ENCODE results near the gene GRIN2A. TPM values are rescaled to one million over a fixed set of nuclear protein-coding genes. Genes with fewer than 3 reads are reported as not detected.

The GRIN2A gene
- total RNA-seq, 1 donor = 3.4 TPM

DNA sequence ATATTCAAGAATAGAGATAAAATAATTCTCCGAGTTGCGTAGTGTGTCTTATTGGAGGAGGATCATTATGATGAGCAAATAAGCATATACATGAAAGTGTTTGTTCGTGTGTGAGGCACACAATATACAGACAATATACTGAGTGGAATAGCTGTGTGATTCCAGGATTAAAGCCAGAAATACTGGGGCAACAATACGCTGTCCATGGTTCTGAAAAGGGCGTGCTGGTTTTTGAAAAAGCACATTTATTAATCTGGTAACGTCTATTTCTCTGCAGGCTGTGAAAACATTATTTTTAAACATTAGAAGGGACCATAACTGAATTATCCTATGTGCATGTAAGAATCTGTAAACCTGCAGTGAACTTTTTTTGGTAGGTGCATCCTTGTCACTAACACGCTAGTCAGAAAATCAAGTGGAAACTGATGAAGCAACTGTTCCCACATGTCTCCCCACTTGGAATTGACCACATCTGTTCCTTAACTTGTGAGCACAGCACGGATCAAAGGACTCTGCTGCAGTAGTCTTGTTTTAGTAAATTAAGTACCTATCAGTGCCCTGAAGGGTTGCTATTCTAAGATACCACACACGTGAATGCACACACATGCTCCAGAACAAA, 346.0 kb downstream of the GRIN2A start:
- H3K4me3 ChIP-seq (ENCODE audit: low read depth, low read length) = no peak overlapping the region
- peak; percentile 74 for DNase-seq (ENCODE audit: low read depth)
- TF ChIP-seq, protein P1, sequence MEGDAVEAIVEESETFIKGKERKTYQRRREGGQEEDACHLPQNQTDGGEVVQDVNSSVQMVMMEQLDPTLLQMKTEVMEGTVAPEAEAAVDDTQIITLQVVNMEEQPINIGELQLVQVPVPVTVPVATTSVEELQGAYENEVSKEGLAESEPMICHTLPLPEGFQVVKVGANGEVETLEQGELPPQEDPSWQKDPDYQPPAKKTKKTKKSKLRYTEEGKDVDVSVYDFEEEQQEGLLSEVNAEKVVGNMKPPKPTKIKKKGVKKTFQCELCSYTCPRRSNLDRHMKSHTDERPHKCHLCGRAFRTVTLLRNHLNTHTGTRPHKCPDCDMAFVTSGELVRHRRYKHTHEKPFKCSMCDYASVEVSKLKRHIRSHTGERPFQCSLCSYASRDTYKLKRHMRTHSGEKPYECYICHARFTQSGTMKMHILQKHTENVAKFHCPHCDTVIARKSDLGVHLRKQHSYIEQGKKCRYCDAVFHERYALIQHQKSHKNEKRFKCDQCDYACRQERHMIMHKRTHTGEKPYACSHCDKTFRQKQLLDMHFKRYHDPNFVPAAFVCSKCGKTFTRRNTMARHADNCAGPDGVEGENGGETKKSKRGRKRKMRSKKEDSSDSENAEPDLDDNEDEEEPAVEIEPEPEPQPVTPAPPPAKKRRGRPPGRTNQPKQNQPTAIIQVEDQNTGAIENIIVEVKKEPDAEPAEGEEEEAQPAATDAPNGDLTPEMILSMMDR (IDR thresholded peaks at IDR 0.05; ENCODE audit: insufficient read depth, low read length) = no peak

GRCh38 chr16:9827062-9827752, 355.0 kb downstream of the GRIN2A start:
- H3K4me3 ChIP-seq (ENCODE audit: low read depth, low read length) = no peak overlapping the region
- DNase-seq (ENCODE audit: low read depth) = no peak
- TF ChIP-seq, protein P1 (IDR thresholded peaks at IDR 0.05; ENCODE audit: insufficient read depth, low read length) = no peak

DNA sequence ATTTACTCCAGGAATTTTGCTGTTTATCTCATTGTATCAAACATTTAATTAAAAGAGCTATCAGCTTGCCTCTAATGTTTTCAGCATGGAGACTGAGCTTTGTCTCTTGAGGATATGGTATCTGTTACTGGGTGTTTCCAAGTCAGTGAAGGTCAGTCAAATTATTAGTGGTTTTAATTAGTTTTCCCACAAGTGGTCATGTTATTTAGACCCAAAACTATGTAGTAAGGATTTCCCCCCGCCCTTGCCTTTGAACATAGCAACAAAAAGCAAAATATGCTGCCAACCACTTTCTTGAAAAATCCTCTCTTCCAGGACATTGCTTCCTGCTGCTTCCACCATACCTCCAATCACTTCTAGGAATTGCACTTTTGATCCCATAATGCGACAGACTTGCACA, 355.6 kb downstream of the GRIN2A start:
- TF ChIP-seq, protein P1 (IDR thresholded peaks at IDR 0.05; ENCODE audit: insufficient read depth, low read length) = no peak
- no peak overlapping the region for H3K4me3 ChIP-seq (ENCODE audit: low read depth, low read length)
- no peak for DNase-seq (ENCODE audit: low read depth)

GRCh38 chr16:9824200-9825068, 357.8 kb downstream of the GRIN2A start:
- H3K4me3 ChIP-seq (ENCODE audit: low read depth, low read length) = no peak overlapping the region
- DNase-seq (ENCODE audit: low read depth) = no peak
- TF ChIP-seq, protein P1 (IDR thresholded peaks at IDR 0.05; ENCODE audit: insufficient read depth, low read length) = no peak

DNA sequence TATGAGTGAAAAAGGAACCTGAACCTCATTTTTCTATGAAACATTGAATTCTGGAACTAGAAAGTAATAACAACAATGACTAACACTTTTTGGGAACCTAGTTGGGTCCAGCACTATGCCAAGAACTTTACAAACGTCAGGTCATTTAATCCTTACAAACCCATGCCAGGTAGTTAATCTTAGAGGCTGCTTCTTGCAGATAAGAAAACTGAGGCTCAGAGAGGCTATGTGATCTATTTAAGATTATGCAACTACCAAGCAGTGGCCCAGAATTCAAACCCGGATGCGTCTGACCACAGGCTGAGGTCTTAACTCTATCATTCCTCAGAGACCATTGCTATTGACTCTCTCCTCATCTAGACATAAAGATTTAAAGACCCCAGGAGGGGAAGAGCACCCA, 358.7 kb downstream of the GRIN2A start:
- TF ChIP-seq, protein P1 (IDR thresholded peaks at IDR 0.05; ENCODE audit: insufficient read depth, low read length) = no peak
- DNase-seq (ENCODE audit: low read depth) = peak; percentile 85
- H3K4me3 ChIP-seq (ENCODE audit: low read depth, low read length) = no peak overlapping the region

DNA sequence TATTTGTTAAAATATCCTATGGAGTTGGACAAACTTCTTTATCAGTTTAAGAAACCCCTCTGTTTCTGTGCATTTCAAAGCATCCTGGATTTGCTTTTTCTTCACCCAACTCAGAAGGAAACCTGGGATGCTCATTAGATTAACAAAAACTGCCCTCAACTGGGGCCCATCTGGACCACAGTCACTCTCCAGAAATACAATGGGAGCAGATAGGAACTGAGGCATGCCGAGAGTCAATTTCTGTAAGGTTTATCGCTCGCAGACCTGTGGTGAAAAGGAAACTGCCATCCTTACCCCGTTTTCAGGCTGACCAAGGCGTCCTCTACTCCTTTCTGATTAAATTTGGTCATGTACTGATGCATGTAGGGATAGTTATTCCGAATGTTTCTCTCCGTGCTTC, 360.3 kb downstream of the GRIN2A start:
- TF ChIP-seq, protein P1 (IDR thresholded peaks at IDR 0.05; ENCODE audit: insufficient read depth, low read length) = no peak
- H3K4me3 ChIP-seq (ENCODE audit: low read depth, low read length) = no peak overlapping the region
- DNase-seq (ENCODE audit: low read depth) = no peak
